ENCODE measurements around the gene LCN15.
"Not testable (repeated sequence)": the region's sequence is repeated elsewhere in the genome, so short reads cannot be mapped to it uniquely, and the experiment has no call there.

The LCN15 gene

GRCh38 chr9:136793086-136793946 lies 29.0 kb upstream of the LCN15 start:
- DNase-seq = no peak

GRCh38 chr9:136792321-136793085 lies 28.2 kb upstream of the LCN15 start:
- DNase-seq = no peak

- DNase-seq = peak; percentile 55
Observed at GRCh38 chr9:136791516-136792276, 27.4 kb upstream of the LCN15 start.

GRCh38 chr9:136790640-136791515 lies 26.6 kb upstream of the LCN15 start, which contains the start of gene TMEM141:
TSS of gene TMEM141 (plus strand) at chr9:136791344. CDS start at chr9:136791371, 27 bp downstream.
- DNase-seq = peak; percentile 100

GRCh38 chr9:136789523-136789937 lies 25.2 kb upstream of the LCN15 start:
- DNase-seq = no peak

DNA sequence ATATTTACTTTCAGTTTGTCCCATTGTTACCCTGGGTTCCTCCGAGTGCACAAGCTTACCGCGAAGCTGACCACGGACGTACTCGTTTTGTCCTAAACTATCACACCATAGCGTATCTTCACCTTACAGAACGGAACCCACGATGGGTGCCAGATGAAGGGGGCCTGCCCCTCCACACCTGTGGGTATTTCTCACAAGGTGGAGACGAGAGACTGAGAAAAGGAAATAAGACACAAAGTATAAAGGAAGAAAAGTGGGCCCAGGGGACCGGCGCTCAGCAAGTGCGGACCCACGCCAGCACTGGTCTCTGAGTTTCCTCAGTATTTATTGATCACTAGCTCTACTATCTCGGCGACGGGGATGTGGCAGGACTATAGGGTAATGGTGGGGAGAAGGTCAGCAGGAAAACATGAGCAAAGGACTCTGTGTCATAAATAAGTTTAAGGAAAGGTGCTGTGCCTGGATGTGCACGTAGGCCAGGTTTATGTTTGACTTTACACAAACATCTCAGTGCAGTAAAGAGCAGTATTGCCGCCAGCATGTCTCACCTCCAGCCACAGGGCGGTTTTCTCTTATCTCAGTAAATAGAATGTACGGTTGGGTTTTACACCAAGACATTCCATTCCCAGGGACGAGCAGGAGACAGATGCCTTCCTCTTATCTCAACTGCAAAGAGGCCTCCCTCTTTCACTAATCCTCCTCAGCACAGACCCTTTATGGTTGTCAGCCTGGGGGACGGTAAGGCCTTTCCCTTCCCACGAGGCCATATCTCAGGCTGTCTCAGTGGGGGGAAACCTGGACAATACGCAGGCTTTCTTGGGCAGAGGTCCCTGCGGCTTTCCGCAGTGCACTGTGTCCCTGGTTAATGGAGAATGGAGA lies 24.6 kb upstream of the LCN15 start:
- DNase-seq = not testable (repeated sequence)

- DNase-seq = peak; percentile 94
Observed at GRCh38 chr9:136787690-136788400, 23.5 kb upstream of the LCN15 start.

DNA sequence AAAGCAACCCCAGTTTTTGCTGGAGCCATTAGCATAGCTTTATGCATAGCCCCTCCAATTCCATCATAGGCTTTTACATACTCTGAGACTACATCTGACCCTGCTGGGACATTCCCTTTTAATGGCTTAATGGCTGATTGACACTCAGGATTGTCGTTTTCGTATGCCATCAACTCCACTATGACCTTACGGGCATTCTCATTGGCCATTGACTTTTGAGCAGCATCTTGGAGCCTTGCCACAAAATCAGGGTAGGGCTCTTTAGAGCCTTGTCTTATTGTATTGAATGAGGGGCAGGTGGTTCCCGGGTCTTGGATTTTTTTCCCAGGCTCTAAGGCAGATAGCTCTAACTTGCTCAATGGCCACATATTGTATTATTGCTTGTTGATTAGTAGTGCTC lies 22.7 kb upstream of the LCN15 start:
- not testable (repeated sequence) for DNase-seq

DNA sequence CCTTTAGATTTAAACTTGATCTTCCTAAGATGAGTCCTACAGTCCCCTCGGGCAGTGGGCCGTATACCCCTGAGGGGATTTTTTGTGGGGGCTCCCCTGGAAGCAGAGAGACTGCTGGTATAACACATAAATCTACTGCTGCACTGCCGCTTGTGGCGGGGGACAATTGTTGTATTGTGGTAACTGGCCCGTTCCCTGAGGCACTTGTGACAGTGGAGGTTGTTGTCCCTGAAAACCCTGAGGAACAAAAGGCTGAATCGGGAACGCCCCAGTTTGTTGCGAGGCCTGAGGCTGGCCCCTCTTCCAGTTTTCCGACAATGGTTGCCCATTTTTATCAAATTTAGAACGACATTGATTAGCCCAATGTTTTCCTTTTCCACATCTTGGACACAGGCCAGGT lies 22.1 kb upstream of the LCN15 start:
- DNase-seq = no peak

DNA sequence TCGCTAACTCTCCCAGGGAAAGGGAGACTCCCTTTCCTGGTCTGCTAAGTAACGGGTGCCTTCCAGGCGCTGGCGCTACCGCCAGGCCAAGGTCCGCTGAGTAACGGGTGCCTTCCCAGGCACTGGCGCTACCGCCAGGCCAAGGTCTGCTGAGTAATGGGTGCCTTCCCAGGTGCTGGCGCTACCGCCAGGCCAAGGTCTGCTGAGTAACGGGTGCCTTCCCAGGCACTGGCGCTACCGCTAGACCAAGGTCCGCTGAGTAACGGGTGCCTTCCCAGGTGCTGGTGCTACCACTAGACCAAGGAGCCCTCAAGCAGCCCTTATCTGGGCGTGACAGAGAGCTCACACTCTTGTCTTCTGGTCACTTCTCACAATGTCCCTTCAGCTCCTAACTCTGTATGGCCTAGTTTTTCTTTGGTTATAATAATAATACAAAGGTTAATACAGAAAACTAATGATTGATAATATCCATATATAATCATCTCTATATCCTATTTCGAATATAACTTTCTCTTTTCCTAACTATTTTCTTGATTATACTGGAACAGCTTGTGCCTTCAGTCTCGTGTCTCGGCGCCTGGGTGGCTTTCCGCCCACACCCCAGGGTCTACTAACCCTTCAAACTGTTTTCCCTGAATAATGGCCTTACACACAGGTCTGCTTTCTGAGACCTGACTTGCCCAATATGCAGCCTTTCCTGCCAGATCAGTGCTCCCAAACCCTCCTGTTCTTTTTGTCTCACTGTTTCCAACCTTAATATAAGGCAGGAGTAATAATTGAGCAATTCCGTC lies 21.4 kb upstream of the LCN15 start:
- DNase-seq = not testable (repeated sequence)

DNA sequence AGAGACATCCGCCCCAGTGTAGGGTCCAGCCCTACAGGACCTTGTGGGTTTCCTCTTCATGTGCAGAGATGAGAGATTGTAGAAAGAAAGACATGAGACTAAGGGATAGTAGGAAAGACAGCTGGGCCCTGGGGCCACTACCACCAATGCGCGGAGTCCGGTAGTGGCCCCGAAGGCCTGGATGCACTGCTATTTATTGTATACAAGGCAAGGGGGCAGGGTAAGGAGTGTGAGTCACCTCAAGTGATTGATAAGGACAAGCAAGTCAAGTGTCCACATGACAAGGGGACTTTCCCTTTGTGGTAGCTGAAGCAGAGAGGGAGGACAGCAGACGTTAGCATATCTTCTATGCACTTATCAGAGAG lies 20.7 kb upstream of the LCN15 start:
- DNase-seq = no peak

DNA sequence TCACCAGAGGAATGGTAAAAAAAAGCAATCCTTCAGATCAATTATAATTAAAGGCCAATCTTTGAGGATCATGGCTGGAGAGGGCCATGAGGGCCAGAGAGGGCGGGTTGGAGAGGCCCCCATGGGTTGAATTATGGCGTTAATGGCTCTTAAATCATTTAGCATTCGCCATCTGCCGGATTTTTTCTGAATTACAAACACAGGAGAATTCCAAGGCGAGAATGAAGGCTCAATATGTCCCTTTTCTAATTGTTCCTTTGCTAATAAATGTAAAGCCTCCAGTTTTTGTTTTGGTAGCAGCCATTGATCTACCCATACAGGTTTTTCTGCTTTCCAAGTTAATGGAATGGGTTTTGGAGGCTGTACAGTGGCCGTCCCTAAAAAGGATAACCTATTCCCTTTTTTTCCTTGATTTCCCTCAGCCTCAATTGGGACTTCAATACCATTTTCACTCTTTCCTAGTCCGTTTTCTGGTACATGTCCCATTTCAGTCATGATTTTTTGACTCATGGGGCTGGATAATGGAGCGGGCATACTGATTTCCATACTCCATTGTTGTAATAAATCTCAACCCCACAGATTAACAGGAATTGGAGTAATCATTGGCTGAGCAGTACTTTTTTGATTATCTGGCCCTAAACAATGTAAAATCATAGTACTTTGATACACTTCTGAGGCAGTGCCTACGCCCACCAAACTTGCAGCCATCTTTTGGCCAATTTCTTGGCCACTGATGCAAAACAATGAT lies 20.1 kb upstream of the LCN15 start:
- peak; percentile 51 for DNase-seq

DNA sequence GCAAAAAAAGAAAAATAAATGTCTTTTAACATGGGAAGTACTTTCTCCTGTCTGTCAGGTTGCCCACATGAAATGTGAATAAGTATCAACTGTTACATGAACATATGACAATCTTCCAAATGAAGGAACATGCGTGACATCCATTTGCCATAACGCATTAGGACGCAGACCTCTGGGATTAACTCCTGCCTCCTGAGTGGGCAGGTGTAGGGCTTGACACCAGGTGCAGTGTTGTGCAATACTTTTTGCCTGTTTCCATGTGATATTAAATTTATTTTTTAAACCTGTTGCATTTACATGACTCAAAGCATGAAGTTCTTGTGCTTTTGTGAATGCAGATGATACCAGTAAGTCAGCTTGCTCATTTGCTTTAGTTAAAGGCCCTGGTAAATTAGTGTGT lies 18.1 kb upstream of the LCN15 start:
- DNase-seq = no peak

DNA sequence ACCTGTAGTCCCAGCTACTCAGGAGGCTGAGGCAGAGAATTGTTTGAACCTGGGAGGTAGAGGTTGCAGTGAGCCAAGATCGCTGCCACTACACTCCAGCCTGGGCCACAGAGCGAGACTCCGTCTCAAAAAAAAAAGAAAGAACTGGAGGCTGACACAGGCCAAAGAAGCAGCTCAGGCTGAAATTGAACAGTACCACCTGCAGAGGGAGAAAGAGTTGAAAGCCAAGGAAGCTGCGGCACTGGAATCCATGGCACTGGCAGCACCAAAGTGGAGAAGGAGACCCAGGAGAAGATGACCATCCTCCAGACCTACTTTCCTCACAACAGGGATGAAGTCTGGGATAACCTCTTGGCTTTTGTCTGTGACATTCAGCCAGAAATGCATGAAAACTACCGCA lies 15.5 kb upstream of the LCN15 start:
- DNase-seq = no peak

DNA sequence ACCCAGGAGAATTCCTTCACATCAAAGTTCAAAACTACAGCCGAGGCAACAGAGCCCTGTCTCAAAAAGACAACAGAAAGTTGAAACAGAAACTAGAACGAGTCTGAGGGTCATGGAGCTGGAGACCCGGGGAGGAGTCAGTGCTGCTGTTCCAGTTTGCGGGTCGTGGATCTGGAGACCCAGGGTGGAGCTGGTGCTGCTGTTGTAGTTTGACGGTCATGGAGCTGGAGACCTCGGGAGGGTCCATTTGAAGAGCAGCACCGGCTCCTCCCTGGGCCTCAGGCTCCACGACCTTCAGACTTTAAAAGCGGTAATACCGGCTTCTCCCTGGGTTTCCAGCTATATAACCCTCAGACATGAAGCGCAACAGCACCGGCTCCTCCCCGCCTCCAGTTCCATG lies 13.0 kb upstream of the LCN15 start:
- no peak for DNase-seq

DNA sequence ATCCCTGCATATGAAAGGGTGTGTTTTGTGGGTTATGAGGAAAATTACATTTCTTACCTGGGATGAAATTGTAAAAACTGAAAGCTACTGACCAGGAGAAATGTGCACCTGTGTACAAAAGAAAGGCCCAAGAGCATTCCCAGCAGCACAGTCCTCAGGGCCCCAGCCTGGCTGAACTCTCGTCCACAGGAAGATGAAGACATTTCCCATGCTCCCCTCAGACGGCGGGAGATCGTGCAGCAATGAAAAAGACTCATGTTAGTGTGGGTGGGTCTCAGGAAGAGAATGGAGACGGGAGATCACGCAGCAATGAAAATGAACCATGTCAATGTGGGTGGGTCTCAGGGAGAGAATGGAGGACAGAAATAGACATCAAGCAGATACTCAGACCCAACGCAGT lies 12.6 kb upstream of the LCN15 start:
- DNase-seq = no peak

DNA sequence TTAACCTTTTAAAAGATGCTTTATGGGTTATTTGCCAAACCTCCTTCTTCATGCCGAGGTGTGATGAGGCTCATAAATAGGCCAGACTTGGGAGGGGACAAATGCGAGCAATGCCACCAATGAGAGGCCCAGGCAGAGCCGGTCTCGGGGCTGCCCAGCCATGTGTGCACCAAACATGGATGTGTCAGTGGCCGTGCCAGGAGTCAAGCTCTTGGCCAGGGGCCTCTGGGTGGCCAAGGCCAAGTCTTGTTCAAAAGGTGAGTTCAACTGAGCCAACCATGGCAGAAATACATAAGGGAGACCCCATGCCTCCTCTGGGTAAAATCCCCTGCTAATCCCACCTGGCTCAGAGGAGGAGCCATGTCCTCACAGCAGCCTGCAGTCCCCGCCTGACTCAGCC lies 10.9 kb upstream of the LCN15 start:
- DNase-seq = no peak

- DNase-seq = no peak
Observed at GRCh38 chr9:136774416-136775045, 10.2 kb upstream of the LCN15 start.

Measured in eye (tissue), 1 donor.